HEK293 (cell line): ENCODE results near the gene ADGRG7.

Experiments used
- CTCF ChIA-PET: fragments of 350-600 bp; formaldehyde crosslinking; extraction: SDS; loops from one replicate; lab custom pipeline; 2021; ENCODE audit warnings: antibody characterized with exemption; lab: Yijun Ruan, JAX
- POLR2A ChIA-PET: fragments of 300-600 bp; formaldehyde crosslinking; extraction: SDS; loops from one replicate; lab custom pipeline; 2020; ENCODE audit warnings: antibody characterized with exemption, inconsistent platforms; lab: Yijun Ruan, JAX
- H3K27ac ChIP-seq: fragments of 200-500 bp; sonication (Bioruptor generic); 2 replicates; pipeline ENCODE4 v1.5.1; 2014; ENCODE audit warnings: low read depth, low read length, control low read depth, inconsistent platforms; ENCODE audit errors: extremely low read depth
- H3K36me3 ChIP-seq, 2 experiments: fragments of 200-500 bp in 1 of 2; sonication (Bioruptor generic) in 1 of 2; 1 replicate in 1 of 2; 2 replicates in 1 of 2; pipeline ENCODE4 v1.5.1; 2014 to 2017; ENCODE audit warnings: inconsistent platforms in 2 of 2, low read length in 2 of 2; ENCODE audit not compliant: control insufficient read depth in 2 of 2, insufficient read depth in 1 of 2
- H3K4me1 ChIP-seq: fragments of 200-500 bp; sonication (Bioruptor generic); 2 replicates; pipeline ENCODE4 v1.5.1; 2014; ENCODE audit warnings: mild to moderate bottlenecking, low read length, inconsistent platforms; ENCODE audit not compliant: control insufficient read depth, insufficient read depth
- H3K4me3 ChIP-seq: 2 replicates; pipeline ENCODE4 v1.5.1; 2011; ENCODE audit warnings: low read depth, mild to moderate bottlenecking, control low read depth, low read length, moderate library complexity
- H3K9me3 ChIP-seq: fragments of 200-500 bp; sonication (Bioruptor generic); 2 replicates; pipeline ENCODE4 v1.5.1; 2014; ENCODE audit warnings: low read depth, low read length, inconsistent platforms; ENCODE audit not compliant: control insufficient read depth, insufficient read depth
- GFI1B ChIP-seq: fragments of 450-650 bp; formaldehyde crosslinking; IDR thresholded peaks from 2 replicates; pipeline ENCODE4 v1.5.1; 2016; ENCODE audit warnings: missing biosample characterization, missing genetic modification characterization
- MYNN ChIP-seq: fragments of 450-650 bp; formaldehyde crosslinking; IDR thresholded peaks from 2 replicates; pipeline ENCODE4 v1.5.1; 2016; ENCODE audit warnings: missing biosample characterization, missing genetic modification characterization, borderline replicate concordance
- ZNF140 ChIP-seq: fragments of 450-650 bp; formaldehyde crosslinking; IDR thresholded peaks from 2 replicates; pipeline ENCODE4 v1.5.1; 2016; ENCODE audit warnings: missing biosample characterization, missing genetic modification characterization
- ZNF155 ChIP-seq: fragments of 450-650 bp; formaldehyde crosslinking; IDR thresholded peaks from 2 replicates; pipeline ENCODE4 v1.5.1; 2016; ENCODE audit warnings: missing biosample characterization, missing genetic modification characterization
- ZNF23 ChIP-seq: fragments of 450-650 bp; formaldehyde crosslinking; IDR thresholded peaks from 2 replicates; pipeline ENCODE4 v1.5.1; 2016; ENCODE audit warnings: missing biosample characterization, missing genetic modification characterization, borderline replicate concordance
- ZNF596 ChIP-seq: fragments of 450-650 bp; IDR thresholded peaks from 2 replicates; pipeline ENCODE4 v1.5.0; 2018; ENCODE audit warnings: missing biosample characterization, mild to moderate bottlenecking, missing genetic modification characterization, moderate library complexity
- ZNF610 ChIP-seq: fragments of 450-650 bp; formaldehyde crosslinking; IDR thresholded peaks from 2 replicates; pipeline ENCODE4 v1.5.1; 2016; ENCODE audit warnings: missing biosample characterization, missing genetic modification characterization, borderline replicate concordance
- ZNF621 ChIP-seq: fragments of 450-650 bp; formaldehyde crosslinking; IDR thresholded peaks from 2 replicates; pipeline ENCODE4 v1.5.1; 2017; ENCODE audit warnings: missing biosample characterization, missing genetic modification characterization
- ZNF664 ChIP-seq: fragments of 450-650 bp; formaldehyde crosslinking; IDR thresholded peaks from 2 replicates; pipeline ENCODE4 v1.5.1; 2016; ENCODE audit warnings: missing biosample characterization, missing genetic modification characterization
- TF ChIP-seq, protein P1 (sequence below): fragments of 450-650 bp; formaldehyde crosslinking; conservative IDR thresholded peaks from 2 replicates; pipeline ENCODE4 v1.5.1; 2016; ENCODE audit warnings: low read depth, missing biosample characterization, missing genetic modification characterization
- TF ChIP-seq, protein P2 (sequence below): fragments of 450-650 bp; formaldehyde crosslinking; IDR thresholded peaks from 2 replicates; pipeline ENCODE4 v1.5.1; 2017; ENCODE audit warnings: missing biosample characterization, missing genetic modification characterization
- TF ChIP-seq, protein P3 (sequence below): fragments of 450-650 bp; formaldehyde crosslinking; IDR thresholded peaks from 2 replicates; pipeline ENCODE4 v1.5.1; 2016; ENCODE audit warnings: missing biosample characterization, missing genetic modification characterization, borderline replicate concordance
- TF ChIP-seq, protein P4 (sequence below): fragments of 450-650 bp; formaldehyde crosslinking; IDR thresholded peaks from 2 replicates; pipeline ENCODE4 v1.5.1; 2016; ENCODE audit warnings: missing biosample characterization, missing genetic modification characterization
- TF ChIP-seq, protein P5 (sequence below): fragments of 450-650 bp; formaldehyde crosslinking; IDR thresholded peaks from 2 replicates; pipeline ENCODE4; 2016; ENCODE audit warnings: missing biosample characterization, missing genetic modification characterization
- TF ChIP-seq, protein P6 (sequence below): fragments of 450-650 bp; formaldehyde crosslinking; IDR thresholded peaks from 2 replicates; pipeline ENCODE4 v1.5.1; 2016; ENCODE audit warnings: missing biosample characterization, missing genetic modification characterization
- TF ChIP-seq, protein P7 (sequence below): fragments of 450-650 bp; formaldehyde crosslinking; IDR thresholded peaks from 2 replicates; pipeline ENCODE4 v1.5.1; 2016; ENCODE audit warnings: missing biosample characterization, missing genetic modification characterization
- TF ChIP-seq, protein P8 (sequence below): fragments of 450-650 bp; formaldehyde crosslinking; IDR thresholded peaks from 2 replicates; pipeline ENCODE4 v1.5.1; 2016; ENCODE audit warnings: missing biosample characterization, missing genetic modification characterization

Gene ADGRG7

DNA sequence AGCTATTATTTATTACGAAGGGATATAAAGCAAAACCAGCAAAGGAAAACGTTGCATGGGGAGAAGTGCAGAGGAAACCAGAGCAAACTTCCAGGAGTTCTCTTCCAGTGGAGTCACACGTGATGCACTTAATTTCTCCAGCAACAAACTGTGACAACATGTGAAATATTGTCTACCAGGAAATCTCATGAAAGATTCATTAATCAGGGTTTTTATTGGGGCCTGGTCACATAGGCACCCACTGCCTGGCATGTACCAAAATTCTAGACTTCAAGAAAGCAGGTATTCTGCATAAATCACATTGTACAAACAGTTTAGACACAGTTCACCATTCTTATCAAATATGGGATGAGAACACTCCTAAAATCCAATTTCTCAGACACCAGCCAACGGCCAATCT, 94.5 kb downstream of the ADGRG7 start:
- CTCF ChIA-PET: no interaction called here
- no peak overlapping the region for H3K4me3 ChIP-seq
- H3K9me3 ChIP-seq: no peaks in the 10 kb centered on the region
- H3K36me3 ChIP-seq: no peaks in the 10 kb centered on the region
- TF ChIP-seq, protein P1, sequence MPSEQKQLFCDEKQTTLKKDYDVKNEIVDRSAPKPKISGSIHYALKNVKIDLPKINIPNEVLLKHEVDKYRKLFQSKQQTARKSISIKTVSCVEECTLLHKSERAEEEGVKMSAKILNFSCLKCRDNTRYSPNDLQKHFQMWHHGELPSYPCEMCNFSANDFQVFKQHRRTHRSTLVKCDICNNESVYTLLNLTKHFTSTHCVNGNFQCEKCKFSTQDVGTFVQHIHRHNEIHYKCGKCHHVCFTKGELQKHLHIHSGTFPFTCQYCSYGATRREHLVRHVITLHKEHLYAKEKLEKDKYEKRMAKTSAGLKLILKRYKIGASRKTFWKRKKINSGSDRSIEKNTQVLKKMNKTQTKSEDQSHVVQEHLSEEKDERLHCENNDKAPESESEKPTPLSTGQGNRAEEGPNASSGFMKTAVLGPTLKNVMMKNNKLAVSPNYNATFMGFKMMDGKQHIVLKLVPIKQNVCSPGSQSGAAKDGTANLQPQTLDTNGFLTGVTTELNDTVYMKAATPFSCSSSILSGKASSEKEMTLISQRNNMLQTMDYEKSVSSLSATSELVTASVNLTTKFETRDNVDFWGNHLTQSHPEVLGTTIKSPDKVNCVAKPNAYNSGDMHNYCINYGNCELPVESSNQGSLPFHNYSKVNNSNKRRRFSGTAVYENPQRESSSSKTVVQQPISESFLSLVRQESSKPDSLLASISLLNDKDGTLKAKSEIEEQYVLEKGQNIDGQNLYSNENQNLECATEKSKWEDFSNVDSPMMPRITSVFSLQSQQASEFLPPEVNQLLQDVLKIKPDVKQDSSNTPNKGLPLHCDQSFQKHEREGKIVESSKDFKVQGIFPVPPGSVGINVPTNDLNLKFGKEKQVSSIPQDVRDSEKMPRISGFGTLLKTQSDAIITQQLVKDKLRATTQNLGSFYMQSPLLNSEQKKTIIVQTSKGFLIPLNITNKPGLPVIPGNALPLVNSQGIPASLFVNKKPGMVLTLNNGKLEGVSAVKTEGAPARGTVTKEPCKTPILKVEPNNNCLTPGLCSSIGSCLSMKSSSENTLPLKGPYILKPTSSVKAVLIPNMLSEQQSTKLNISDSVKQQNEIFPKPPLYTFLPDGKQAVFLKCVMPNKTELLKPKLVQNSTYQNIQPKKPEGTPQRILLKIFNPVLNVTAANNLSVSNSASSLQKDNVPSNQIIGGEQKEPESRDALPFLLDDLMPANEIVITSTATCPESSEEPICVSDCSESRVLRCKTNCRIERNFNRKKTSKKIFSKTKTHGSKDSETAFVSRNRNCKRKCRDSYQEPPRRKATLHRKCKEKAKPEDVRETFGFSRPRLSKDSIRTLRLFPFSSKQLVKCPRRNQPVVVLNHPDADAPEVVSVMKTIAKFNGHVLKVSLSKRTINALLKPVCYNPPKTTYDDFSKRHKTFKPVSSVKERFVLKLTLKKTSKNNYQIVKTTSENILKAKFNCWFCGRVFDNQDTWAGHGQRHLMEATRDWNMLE (tag by site-specific recombination): no peak
- no peak for TF ChIP-seq ZNF23 (tag by site-specific recombination)
- TF ChIP-seq, protein P2, sequence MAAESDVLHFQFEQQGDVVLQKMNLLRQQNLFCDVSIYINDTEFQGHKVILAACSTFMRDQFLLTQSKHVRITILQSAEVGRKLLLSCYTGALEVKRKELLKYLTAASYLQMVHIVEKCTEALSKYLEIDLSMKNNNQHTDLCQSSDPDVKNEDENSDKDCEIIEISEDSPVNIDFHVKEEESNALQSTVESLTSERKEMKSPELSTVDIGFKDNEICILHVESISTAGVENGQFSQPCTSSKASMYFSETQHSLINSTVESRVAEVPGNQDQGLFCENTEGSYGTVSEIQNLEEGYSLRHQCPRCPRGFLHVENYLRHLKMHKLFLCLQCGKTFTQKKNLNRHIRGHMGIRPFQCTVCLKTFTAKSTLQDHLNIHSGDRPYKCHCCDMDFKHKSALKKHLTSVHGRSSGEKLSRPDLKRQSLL (tag by site-specific recombination): no peak
- TF ChIP-seq, protein P3, sequence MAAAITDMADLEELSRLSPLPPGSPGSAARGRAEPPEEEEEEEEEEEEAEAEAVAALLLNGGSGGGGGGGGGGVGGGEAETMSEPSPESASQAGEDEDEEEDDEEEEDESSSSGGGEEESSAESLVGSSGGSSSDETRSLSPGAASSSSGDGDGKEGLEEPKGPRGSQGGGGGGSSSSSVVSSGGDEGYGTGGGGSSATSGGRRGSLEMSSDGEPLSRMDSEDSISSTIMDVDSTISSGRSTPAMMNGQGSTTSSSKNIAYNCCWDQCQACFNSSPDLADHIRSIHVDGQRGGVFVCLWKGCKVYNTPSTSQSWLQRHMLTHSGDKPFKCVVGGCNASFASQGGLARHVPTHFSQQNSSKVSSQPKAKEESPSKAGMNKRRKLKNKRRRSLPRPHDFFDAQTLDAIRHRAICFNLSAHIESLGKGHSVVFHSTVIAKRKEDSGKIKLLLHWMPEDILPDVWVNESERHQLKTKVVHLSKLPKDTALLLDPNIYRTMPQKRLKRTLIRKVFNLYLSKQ: no peak
- TF ChIP-seq, protein P4, sequence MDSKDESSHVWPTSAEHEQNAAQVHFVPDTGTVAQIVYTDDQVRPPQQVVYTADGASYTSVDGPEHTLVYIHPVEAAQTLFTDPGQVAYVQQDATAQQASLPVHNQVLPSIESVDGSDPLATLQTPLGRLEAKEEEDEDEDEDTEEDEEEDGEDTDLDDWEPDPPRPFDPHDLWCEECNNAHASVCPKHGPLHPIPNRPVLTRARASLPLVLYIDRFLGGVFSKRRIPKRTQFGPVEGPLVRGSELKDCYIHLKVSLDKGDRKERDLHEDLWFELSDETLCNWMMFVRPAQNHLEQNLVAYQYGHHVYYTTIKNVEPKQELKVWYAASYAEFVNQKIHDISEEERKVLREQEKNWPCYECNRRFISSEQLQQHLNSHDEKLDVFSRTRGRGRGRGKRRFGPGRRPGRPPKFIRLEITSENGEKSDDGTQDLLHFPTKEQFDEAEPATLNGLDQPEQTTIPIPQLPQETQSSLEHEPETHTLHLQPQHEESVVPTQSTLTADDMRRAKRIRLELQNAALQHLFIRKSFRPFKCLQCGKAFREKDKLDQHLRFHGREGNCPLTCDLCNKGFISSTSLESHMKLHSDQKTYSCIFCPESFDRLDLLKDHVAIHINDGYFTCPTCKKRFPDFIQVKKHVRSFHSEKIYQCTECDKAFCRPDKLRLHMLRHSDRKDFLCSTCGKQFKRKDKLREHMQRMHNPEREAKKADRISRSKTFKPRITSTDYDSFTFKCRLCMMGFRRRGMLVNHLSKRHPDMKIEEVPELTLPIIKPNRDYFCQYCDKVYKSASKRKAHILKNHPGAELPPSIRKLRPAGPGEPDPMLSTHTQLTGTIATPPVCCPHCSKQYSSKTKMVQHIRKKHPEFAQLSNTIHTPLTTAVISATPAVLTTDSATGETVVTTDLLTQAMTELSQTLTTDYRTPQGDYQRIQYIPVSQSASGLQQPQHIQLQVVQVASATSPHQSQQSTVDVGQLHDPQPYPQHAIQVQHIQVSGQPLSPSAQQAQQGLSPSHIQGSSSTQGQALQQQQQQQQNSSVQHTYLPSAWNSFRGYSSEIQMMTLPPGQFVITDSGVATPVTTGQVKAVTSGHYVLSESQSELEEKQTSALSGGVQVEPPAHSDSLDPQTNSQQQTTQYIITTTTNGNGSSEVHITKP (tag by site-specific recombination): no peak
- TF ChIP-seq ZNF664: no peak
- TF ChIP-seq, protein P5, sequence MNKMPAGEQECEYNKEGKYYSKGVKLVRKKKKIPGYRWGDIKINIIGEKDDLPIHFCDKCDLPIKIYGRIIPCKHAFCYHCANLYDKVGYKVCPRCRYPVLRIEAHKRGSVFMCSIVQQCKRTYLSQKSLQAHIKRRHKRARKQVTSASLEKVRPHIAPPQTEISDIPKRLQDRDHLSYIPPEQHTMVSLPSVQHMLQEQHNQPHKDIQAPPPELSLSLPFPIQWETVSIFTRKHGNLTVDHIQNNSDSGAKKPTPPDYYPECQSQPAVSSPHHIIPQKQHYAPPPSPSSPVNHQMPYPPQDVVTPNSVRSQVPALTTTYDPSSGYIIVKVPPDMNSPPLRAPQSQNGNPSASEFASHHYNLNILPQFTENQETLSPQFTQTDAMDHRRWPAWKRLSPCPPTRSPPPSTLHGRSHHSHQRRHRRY (tag by site-specific recombination): no peak
- TF ChIP-seq, protein P6, sequence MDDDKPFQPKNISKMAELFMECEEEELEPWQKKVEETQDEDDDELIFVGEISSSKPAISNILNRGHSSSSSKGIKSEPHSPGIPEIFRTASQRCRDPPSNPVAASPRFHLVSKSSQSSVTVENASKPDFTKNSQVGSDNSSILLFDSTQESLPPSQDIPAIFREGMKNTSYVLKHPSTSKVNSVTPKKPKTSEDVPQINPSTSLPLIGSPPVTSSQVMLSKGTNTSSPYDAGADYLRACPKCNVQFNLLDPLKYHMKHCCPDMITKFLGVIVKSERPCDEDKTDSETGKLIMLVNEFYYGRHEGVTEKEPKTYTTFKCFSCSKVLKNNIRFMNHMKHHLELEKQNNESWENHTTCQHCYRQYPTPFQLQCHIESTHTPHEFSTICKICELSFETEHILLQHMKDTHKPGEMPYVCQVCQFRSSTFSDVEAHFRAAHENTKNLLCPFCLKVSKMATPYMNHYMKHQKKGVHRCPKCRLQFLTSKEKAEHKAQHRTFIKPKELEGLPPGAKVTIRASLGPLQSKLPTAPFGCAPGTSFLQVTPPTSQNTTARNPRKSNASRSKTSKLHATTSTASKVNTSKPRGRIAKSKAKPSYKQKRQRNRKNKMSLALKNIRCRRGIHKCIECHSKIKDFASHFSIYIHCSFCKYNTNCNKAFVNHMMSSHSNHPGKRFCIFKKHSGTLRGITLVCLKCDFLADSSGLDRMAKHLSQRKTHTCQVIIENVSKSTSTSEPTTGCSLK (tag by site-specific recombination): no peak
- H3K27ac ChIP-seq: no peak overlapping the region
- H3K4me1 ChIP-seq: no peaks in the 10 kb centered on the region
- POLR2A ChIA-PET: no interaction called here

DNA sequence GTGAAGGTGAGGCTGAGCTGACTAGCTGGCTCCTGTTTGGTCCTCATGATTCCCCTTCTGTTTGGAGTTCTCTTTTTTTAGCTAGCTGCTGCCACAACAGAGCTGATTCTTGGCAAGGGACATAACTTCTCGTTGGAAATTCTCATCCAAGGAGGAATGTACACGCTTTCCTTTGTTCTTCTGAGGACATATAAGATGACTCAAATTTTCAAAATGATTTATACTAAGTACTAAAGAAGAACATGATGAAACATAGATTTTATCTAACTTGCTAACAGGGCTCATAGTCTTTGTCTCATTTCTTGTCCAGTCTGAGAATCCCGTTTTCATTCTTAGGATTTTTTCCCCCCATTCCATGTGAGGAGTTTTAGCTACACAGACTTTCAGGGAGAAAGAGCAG, 97.0 kb downstream of the ADGRG7 start:
- POLR2A ChIA-PET: no interaction called here
- Histone ChIP-seq H3K9me3 (no peaks in the 10 kb centered on the region), H3K36me3 (peaks cover 5% of the 10 kb centered on the region in 2 experiments; a peak in 2 of 3 replicates), H3K4me3 (no peak overlapping the region), H3K27ac (no peak overlapping the region), H3K4me1 (no peaks in the 10 kb centered on the region)
- CTCF ChIA-PET: no interaction called here
- TF ChIP-seq, protein P7, sequence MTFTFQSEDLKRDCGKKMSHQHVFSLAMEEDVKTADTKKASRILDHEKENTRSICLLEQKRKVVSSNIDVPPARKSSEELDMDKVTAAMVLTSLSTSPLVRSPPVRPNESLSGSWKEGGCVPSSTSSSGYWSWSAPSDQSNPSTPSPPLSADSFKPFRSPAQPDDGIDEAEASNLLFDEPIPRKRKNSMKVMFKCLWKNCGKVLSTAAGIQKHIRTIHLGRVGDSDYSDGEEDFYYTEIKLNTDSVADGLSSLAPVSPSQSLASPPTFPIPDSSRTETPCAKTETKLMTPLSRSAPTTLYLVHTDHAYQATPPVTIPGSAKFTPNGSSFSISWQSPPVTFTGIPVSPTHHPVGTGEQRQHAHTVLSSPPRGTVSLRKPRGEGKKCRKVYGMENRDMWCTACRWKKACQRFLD (tag by site-specific recombination): no peak
- TF ChIP-seq ZNF610 (tag by site-specific recombination): no peak
- TF ChIP-seq, protein P8, sequence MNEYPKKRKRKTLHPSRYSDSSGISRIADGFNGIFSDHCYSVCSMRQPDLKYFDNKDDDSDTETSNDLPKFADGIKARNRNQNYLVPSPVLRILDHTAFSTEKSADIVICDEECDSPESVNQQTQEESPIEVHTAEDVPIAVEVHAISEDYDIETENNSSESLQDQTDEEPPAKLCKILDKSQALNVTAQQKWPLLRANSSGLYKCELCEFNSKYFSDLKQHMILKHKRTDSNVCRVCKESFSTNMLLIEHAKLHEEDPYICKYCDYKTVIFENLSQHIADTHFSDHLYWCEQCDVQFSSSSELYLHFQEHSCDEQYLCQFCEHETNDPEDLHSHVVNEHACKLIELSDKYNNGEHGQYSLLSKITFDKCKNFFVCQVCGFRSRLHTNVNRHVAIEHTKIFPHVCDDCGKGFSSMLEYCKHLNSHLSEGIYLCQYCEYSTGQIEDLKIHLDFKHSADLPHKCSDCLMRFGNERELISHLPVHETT (tag by site-specific recombination): no peak
- TF ChIP-seq ZNF596 (tag by site-specific recombination): no peak
- TF ChIP-seq ZNF155: no peak
- TF ChIP-seq ZNF140 (tag by site-specific recombination): no peak
- no peak for TF ChIP-seq MYNN (tag by site-specific recombination)
- TF ChIP-seq GFI1B (tag by site-specific recombination): no peak
- TF ChIP-seq ZNF621 (tag by site-specific recombination): no peak
